GM10248 (cell line): ENCODE measurements around the gene ADAM11.

Experiments used
- CTCF ChIA-PET: fragments of 300-600 bp; sonication (Branson Sonifier 250); formaldehyde crosslinking; extraction: SDS; loops from one replicate; lab custom pipeline; 2021; ENCODE audit warnings: antibody characterized with exemption; lab: Yijun Ruan, JAX
- POLR2A ChIA-PET: fragments of 350-650 bp; sonication (Branson Sonifier 250); formaldehyde crosslinking; extraction: SDS; loops from one replicate; lab custom pipeline; 2020; ENCODE audit warnings: antibody characterized with exemption; lab: Yijun Ruan, JAX
- DNase-seq: peaks from one replicate; pipeline ENCODE4 v3.0.0; 2012; ENCODE audit errors: extremely low spot score
- CTCF ChIP-seq: IDR thresholded peaks from 2 replicates; pipeline ENCODE4 v1.5.1; 2012; ENCODE audit warnings: mild to moderate bottlenecking, low read depth; ENCODE audit errors: extremely low read depth, missing control alignments, control extremely low read depth

ADAM11 gene

GRCh38 chr17:44826123-44826790, 67.5 kb downstream of the ADAM11 start:
- ChIA-PET CTCF (interaction anchor here (2.0 kb wide), 1 partner anchor 47 kb away, joined by 13 read pairs; no protein-coding TSS in a partner anchor), POLR2A (no interaction called here)
- TF ChIP-seq CTCF: no peak
- no peak for DNase-seq

GRCh38 chr17:44827863-44828262, 69.1 kb downstream of the ADAM11 start:
- CTCF ChIA-PET: interaction anchor here (1.2 to 1.7 kb wide), 3 partner anchors 13 to 52 kb away, joined by 3 to 7 read pairs (median 4); no protein-coding TSS in a partner anchor
- no peak for DNase-seq
- no peak for TF ChIP-seq CTCF
- POLR2A ChIA-PET: interaction anchor here (0.5 kb wide), 1 partner anchor 333 kb away, joined by 6 read pairs; no protein-coding TSS in a partner anchor

- DNase-seq: no peak
- POLR2A ChIA-PET: no interaction called here
- CTCF ChIA-PET: interaction anchor here (1.0 to 1.7 kb wide), 4 partner anchors 12 to 53 kb away, joined by 3 to 7 read pairs (median 4); no protein-coding TSS in a partner anchor
- no peak for TF ChIP-seq CTCF
These were observed 70.2 kb downstream of the ADAM11 start for GRCh38 chr17:44828919-44829522.

GRCh38 chr17:44829523-44830358, 71.0 kb downstream of the ADAM11 start, which contains the start of gene GJC1:
Gene GJC1, minus strand, starts transcription at chr17:44830287. Its CDS starts 24,470 bp downstream, at chr17:44805817.
- CTCF ChIA-PET: interaction anchor here (1.0 to 1.7 kb wide), 3 partner anchors 49 to 54 kb away, joined by 3 to 7 read pairs (median 4); no protein-coding TSS in a partner anchor
- TF ChIP-seq CTCF: no peak
- DNase-seq: peak; percentile 61
- POLR2A ChIA-PET: no interaction called here

GRCh38 chr17:44830359-44831288, 71.8 kb downstream of the ADAM11 start:
- CTCF ChIA-PET: interaction anchor here (0.7 to 1.3 kb wide), 3 partner anchors 17 to 51 kb away, joined by 3 to 5 read pairs (median 3); no protein-coding TSS in a partner anchor
- TF ChIP-seq CTCF: no peak
- POLR2A ChIA-PET: interaction anchor here (0.6 kb wide), 1 partner anchor 19 kb away, joined by 4 read pairs; no protein-coding TSS in a partner anchor
- no peak for DNase-seq
